Mammary epithelial cell (primary cell): ENCODE results near the gene ARPC2.

Experiments used
- EZH2 ChIP-seq: IDR thresholded peaks from 2 replicates; pipeline ENCODE4 v1.6.1; 2012; ENCODE audit warnings: low read length, inconsistent platforms, borderline replicate concordance
- TF ChIP-seq, protein P1 (sequence below), 2 donors: IDR thresholded peaks in 1 of 2; conservative IDR thresholded peaks in 1 of 2; 2 replicates each; pipeline ENCODE4 v1.5.1; 2011 to 2012; ENCODE audit warnings: inconsistent platforms in 2 of 2, low read length in 2 of 2, mild to moderate bottlenecking in 2 of 2, control low read depth in 1 of 2, low read depth in 1 of 2; ENCODE audit not compliant: insufficient read depth in 1 of 2; ENCODE audit errors: extremely low read depth in 1 of 2

DNA sequence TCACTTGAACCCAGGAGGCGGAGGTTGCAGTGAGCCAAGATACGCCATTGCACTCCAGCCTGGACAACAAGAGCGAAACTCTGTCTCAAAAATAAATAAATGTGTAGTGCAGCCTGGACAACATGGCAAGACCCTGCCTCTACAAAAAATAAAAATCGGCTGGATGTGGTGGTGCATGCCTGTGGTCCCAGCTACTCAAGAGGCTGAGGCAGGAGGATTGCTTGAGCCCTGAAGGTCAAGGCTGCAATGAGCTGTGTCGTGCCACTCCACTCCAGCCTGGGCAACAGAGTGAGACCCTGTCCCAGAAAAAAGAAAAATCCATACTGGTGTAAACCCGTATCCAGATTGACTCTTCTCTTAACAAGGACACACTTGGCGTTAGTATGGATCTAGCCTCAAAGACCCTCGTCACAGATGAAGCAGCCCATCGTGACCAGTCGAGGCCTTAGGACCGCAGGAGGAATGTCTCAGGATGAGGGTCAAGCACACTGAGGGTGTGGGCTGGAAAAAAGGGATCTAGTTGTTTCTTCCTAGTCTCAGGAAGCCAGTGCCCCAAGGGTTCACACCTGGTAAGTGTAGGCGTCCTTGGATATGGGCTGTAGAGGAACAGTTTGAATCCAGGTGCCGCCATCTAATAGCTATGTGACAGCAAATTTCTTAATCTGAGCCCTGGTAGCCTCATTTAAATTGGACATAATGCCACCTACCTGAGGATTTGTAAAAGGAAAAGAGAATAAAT lies 39.8 kb downstream of the ARPC2 start:
- TF ChIP-seq EZH2, result no peak
- TF ChIP-seq, protein P1, sequence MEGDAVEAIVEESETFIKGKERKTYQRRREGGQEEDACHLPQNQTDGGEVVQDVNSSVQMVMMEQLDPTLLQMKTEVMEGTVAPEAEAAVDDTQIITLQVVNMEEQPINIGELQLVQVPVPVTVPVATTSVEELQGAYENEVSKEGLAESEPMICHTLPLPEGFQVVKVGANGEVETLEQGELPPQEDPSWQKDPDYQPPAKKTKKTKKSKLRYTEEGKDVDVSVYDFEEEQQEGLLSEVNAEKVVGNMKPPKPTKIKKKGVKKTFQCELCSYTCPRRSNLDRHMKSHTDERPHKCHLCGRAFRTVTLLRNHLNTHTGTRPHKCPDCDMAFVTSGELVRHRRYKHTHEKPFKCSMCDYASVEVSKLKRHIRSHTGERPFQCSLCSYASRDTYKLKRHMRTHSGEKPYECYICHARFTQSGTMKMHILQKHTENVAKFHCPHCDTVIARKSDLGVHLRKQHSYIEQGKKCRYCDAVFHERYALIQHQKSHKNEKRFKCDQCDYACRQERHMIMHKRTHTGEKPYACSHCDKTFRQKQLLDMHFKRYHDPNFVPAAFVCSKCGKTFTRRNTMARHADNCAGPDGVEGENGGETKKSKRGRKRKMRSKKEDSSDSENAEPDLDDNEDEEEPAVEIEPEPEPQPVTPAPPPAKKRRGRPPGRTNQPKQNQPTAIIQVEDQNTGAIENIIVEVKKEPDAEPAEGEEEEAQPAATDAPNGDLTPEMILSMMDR (conservative IDR thresholded peaks at IDR 0.05 in 1 of 2, IDR thresholded peaks at IDR 0.05 in 1 of 2; ENCODE audit: extremely low read depth in 1 of 2, insufficient read depth in 1 of 2, low read depth in 1 of 2, low read length in 2 of 2), result no peak
